Loucy (cell line): ENCODE data around the gene CYP19A1.

Experiments
- H2AFZ ChIP-seq: fragments of 200-600 bp; sonication (generic); 2 replicates; pipeline ENCODE4 v1.6.0; 2016; ENCODE audit warnings: antibody characterized with exemption, mild to moderate bottlenecking, low read length, moderate library complexity
- H3F3A ChIP-seq: fragments of 200-600 bp; 2 replicates; pipeline ENCODE4 v1.6.0; 2016; ENCODE audit warnings: antibody characterized with exemption, low read depth, mild to moderate bottlenecking
- H3K27me3 ChIP-seq: fragments of 200-600 bp; sonication (generic); 2 replicates; pipeline ENCODE4 v1.6.1; 2014; ENCODE audit warnings: low read length, mild to moderate bottlenecking; ENCODE audit not compliant: insufficient read depth, poor library complexity, severe bottlenecking
- H3K36me3 ChIP-seq: fragments of 200-600 bp; sonication (generic); 2 replicates; pipeline ENCODE4 v1.6.1; 2016; ENCODE audit warnings: low read length; ENCODE audit not compliant: insufficient read depth
- H3K4me1 ChIP-seq: fragments of 200-600 bp; sonication (generic); 2 replicates; pipeline ENCODE4 v1.5.1; 2014; ENCODE audit warnings: low read length, mild to moderate bottlenecking; ENCODE audit not compliant: insufficient read depth, poor library complexity, severe bottlenecking
- H3K4me2 ChIP-seq: fragments of 200-600 bp; sonication (generic); 2 replicates; pipeline ENCODE4 v1.6.0; 2014; ENCODE audit warnings: antibody characterized with exemption, low read length, low read depth, mild to moderate bottlenecking; ENCODE audit not compliant: poor library complexity, severe bottlenecking
- H3K4me3 ChIP-seq: fragments of 200-600 bp; sonication (generic); 2 replicates; pipeline ENCODE4 v1.5.1; 2014; ENCODE audit warnings: low read length, mild to moderate bottlenecking, mixed read lengths; ENCODE audit not compliant: poor library complexity, severe bottlenecking
- H3K79me2 ChIP-seq: fragments of 200-600 bp; sonication (generic); 2 replicates; pipeline ENCODE4 v1.6.1; 2014; ENCODE audit warnings: low read length; ENCODE audit not compliant: insufficient read depth
- H3K9ac ChIP-seq: fragments of 200-600 bp; sonication (generic); 2 replicates; pipeline ENCODE4 v1.6.0; 2014; ENCODE audit warnings: mild to moderate bottlenecking, low read depth, low read length, moderate library complexity; ENCODE audit not compliant: poor library complexity, severe bottlenecking
- H3K9me2 ChIP-seq: fragments of 200-600 bp; sonication (generic); replicated peaks from 2 replicates; pipeline ENCODE4 v1.6.1; 2016; ENCODE audit warnings: low read depth, low read length, mixed read lengths
- H3K9me3 ChIP-seq: fragments of 200-600 bp; sonication (generic); 2 replicates; pipeline ENCODE4 v1.6.1; 2014; ENCODE audit warnings: mild to moderate bottlenecking, antibody characterized with exemption, low read length, low read depth; ENCODE audit not compliant: insufficient read depth
- H4K20me1 ChIP-seq: fragments of 200-600 bp; sonication (generic); 2 replicates; pipeline ENCODE4 v1.6.0; 2014; ENCODE audit warnings: antibody characterized with exemption, low read length, mild to moderate bottlenecking; ENCODE audit not compliant: insufficient read depth, poor library complexity, severe bottlenecking
- CTCF ChIP-seq: fragments of 200-600 bp; sonication (generic); conservative IDR thresholded peaks from 2 replicates; pipeline ENCODE4 v1.5.1; 2014; ENCODE audit warnings: mild to moderate bottlenecking, antibody characterized with exemption, low read length
- EZH2phosphoT487 ChIP-seq: fragments of 200-600 bp; IDR thresholded peaks from 2 replicates; pipeline ENCODE4 v1.6.1; 2018; ENCODE audit warnings: antibody characterized with exemption, mild to moderate bottlenecking, moderate library complexity, borderline replicate concordance

Gene CYP19A1

DNA sequence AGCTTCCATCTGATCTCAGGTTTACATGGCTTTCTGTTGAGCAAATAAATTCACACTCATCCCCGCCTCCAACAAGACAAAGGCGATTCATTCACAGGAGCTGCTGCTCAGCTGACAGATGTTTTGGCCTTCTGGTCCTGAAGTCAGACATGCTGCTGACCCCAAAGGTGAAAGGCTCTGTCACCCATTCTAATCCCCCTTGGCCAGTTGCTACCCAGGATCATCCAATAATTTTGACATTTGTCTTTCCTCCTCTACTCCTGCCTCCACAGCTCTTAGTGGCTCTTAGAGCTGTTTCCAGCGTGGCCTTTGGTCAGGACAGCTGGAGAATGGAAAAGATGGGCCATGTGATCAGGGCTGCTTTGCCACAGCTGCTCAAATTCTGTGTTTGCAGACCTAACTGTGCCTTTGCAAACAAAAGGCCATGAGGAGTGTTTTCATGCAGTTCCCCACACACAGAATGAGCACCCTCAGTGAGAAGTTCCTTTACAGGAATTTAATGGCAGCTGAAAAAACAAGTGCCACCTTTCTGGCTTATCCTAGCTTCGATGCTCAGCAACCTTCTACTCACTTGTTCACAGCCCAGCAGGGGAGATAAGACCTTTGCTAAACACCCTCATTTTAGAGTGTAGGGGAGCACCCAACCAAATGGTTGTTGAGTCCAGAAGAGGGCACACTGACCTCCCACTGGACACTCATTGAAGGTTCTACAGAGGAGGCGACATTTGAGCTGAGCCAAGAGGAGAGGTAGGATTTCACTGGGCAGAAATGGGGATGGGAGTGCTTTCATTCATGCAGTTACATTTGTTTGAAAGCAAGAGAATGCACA lies 39.0 kb downstream of the CYP19A1 start:
- Histone ChIP-seq H2AFZ (peak overlapping the region; percentile 64), H3K9me3 (no peaks in the 10 kb centered on the region), H3K4me1 (peaks cover 7% of the 10 kb centered on the region), H3K4me2 (no peak overlapping the region), H3K27me3 (no peaks in the 10 kb centered on the region), H3K9me2 (no peaks in the 10 kb centered on the region), H3K36me3 (no peaks in the 10 kb centered on the region), H3K4me3 (no peak overlapping the region), H4K20me1 (no peaks in the 10 kb centered on the region), H3K79me2 (no peaks in the 10 kb centered on the region), H3K9ac (no peak overlapping the region), H3F3A (no peaks in the 10 kb centered on the region)
- TF ChIP-seq EZH2phosphoT487 (no peak), CTCF (no peak)

DNA sequence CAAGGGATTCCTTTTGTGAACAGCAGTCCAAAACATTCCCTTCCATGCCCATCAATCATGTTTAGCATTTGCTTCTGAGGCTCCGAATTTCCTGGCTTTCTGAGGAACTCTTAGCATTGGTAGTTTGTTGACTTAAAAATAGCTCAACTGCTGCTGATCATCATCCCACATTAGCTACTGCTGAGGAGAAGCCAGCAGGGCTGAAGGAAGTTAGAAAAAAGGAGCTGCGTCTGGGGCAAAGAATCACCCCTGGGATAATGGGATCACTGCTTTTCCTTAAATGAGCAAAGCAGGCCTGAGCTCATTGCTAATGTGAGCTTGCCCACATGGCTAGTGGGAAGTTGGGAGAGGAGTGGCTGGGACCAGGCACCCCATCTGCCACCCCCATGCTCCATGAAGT lies 39.8 kb downstream of the CYP19A1 start:
- Histone ChIP-seq H3K9me3 (no peaks in the 10 kb centered on the region), H2AFZ (0 out of 2 replicates have a peak overlapping the region, but pooled peaks have one; percentile 13), H3K9ac (no peak overlapping the region), H3K36me3 (no peaks in the 10 kb centered on the region), H3K4me1 (peaks cover 7% of the 10 kb centered on the region), H4K20me1 (no peaks in the 10 kb centered on the region), H3K9me2 (no peaks in the 10 kb centered on the region), H3F3A (no peaks in the 10 kb centered on the region), H3K27me3 (no peaks in the 10 kb centered on the region), H3K4me2 (no peak overlapping the region), H3K79me2 (no peaks in the 10 kb centered on the region), H3K4me3 (no peak overlapping the region)
- no peak for TF ChIP-seq CTCF
- TF ChIP-seq EZH2phosphoT487: no peak

DNA sequence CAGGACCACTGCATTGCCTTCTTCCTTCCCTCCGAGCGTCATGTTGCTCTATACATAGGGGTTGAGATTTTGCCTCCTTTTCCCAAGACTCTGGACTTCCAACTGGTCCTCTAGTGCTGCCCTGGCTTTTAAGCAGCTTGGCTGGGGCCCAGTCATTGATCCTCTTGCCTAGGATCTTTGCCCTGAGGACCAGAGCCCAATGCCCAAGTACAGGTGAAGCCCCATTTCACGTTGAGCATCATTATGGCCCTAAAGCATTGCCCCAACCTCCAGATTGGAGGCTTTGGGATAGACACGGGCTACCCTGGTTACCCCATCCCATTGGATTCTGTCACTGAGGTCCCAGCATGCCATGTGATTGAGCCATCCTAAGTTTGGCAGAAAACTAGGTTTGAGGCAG lies 47.7 kb downstream of the CYP19A1 start:
- Histone ChIP-seq H3K4me1 (peaks cover 10% of the 10 kb centered on the region), H3K4me3 (no peak overlapping the region), H3K9ac (no peak overlapping the region), H3K9me2 (no peaks in the 10 kb centered on the region), H3K36me3 (no peaks in the 10 kb centered on the region), H4K20me1 (no peaks in the 10 kb centered on the region), H3K4me2 (no peak overlapping the region), H3K27me3 (no peaks in the 10 kb centered on the region), H3K9me3 (no peaks in the 10 kb centered on the region), H2AFZ (no peak overlapping the region), H3K79me2 (no peaks in the 10 kb centered on the region), H3F3A (no peaks in the 10 kb centered on the region)
- TF ChIP-seq EZH2phosphoT487: no peak
- TF ChIP-seq CTCF: no peak
